HEK293T (cell line): ENCODE results near the gene ABI1.

ENCODE experiments used
- BHLHE40 ChIP-seq: fragments of 450-650 bp; IDR thresholded peaks from 2 replicates; pipeline ENCODE4 v1.6.1; 2016; ENCODE audit warnings: mild to moderate bottlenecking, moderate library complexity, borderline replicate concordance
- ELF4 ChIP-seq: fragments of 450-650 bp; IDR thresholded peaks from 2 replicates; pipeline ENCODE4 v1.6.1; 2017; ENCODE audit warnings: antibody characterized with exemption
- FOXK2 ChIP-seq: fragments of 450-650 bp; IDR thresholded peaks from 2 replicates; pipeline ENCODE4 v1.6.1; 2016; ENCODE audit warnings: mild to moderate bottlenecking
- FOXM1 ChIP-seq: fragments of 450-650 bp; IDR thresholded peaks from 2 replicates; pipeline ENCODE4 v1.6.1; 2017; ENCODE audit warnings: mild to moderate bottlenecking, borderline replicate concordance
- HDGF ChIP-seq: fragments of 450-650 bp; IDR thresholded peaks from 2 replicates; pipeline ENCODE4 v1.6.1; 2017; ENCODE audit warnings: antibody characterized with exemption, borderline replicate concordance
- L3MBTL2 ChIP-seq: fragments of 450-650 bp; conservative IDR thresholded peaks from 2 replicates; pipeline ENCODE4 v1.6.1; 2016; ENCODE audit warnings: mild to moderate bottlenecking
- NFRKB ChIP-seq: fragments of 450-650 bp; IDR thresholded peaks from 2 replicates; pipeline ENCODE4 v1.6.1; 2016; ENCODE audit warnings: mild to moderate bottlenecking, moderate library complexity
- SP1 ChIP-seq: fragments of 450-650 bp; IDR thresholded peaks from 2 replicates; pipeline ENCODE4 v1.6.1; 2017
- SUZ12 ChIP-seq: fragments of 450-650 bp; IDR thresholded peaks from 2 replicates; pipeline ENCODE4 v1.6.1; 2016; ENCODE audit warnings: mild to moderate bottlenecking
- TARDBP ChIP-seq: fragments of 450-650 bp; IDR thresholded peaks from 2 replicates; pipeline ENCODE4 v1.6.1; 2016
- ZNF384 ChIP-seq: fragments of 450-650 bp; IDR thresholded peaks from 2 replicates; pipeline ENCODE4 v1.6.1; 2016

- no peak for TF ChIP-seq SP1
- TF ChIP-seq TARDBP, result no peak
- no peak for TF ChIP-seq ELF4
- no peak for TF ChIP-seq NFRKB
- TF ChIP-seq BHLHE40, result no peak
- no peak for TF ChIP-seq FOXM1
- TF ChIP-seq SUZ12, result no peak
- no peak for TF ChIP-seq L3MBTL2
- TF ChIP-seq ZNF384, result no peak
- no peak for TF ChIP-seq FOXK2
- no peak for TF ChIP-seq HDGF
Observed at GRCh38 chr10:26715137-26715487, 145.6 kb downstream of the ABI1 start.
